GM21423 (cell line): ENCODE results near the gene SNX8.
A peak's percentile ranks its signal among the peaks of the same experiment; 100 is the strongest.
"Not testable (repeated sequence)": the region's sequence is repeated elsewhere in the genome, so short reads cannot be mapped to it uniquely, and the experiment has no call there.

Experiments used
- ATAC-seq: cut with Tn5 transposase; IDR thresholded peaks from one replicate; pipeline ENCODE4 v1.9.1; 2021; ENCODE audit warnings: mild to moderate bottlenecking, moderate library complexity; ENCODE audit not compliant: unreplicated experiment

SNX8 gene

DNA sequence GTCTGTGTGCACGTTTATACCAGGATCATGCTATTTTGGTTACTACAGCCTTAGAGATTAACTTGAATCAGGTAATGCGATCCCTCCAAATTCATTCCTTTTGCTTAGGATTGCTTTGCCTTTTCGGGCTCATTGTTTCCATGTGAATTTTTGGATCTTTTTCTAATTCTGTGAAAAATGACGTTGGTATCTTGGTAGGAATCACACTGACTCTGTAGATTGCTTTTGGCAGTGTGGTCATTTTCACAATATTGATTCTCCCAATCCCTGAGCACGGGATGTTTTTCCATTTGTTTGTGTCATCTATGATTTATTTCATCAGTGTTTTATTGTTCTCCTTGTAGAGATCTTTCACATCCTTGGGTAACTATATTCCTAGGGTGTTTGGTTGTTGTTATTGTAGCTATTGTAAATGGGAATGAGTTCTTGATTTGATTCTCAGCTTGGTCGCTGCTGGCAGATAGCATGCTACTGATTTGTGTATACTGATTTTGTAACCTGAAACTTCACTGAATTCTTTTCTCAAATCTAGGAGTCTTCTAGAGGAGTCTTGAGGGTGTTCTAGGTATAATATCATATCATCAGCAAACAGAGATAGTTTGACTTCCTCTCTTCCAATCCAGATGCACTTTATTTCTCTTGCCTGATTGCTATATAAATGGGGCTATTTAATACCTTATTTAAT lies 18.2 kb downstream of the SNX8 start:
- ATAC-seq: no peak

DNA sequence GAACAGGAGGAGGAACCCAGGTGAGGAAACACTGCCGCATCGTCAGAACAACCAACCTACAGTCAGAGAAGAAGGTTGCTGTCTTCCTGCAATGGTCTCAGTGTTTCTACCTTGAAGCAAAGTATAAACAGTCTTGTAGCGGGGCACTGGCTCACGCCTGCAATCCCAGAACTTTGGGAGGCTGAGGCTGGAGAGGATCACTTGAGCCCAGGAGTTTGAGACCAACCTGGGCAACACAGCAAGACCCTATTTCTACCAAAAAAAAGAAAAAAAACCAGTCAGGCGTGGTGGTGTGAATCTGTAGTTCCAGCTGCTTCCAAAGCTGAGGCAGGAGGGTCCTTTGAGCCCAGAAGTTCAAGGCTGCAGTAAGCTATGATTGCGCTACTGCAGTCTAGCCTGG lies 23.4 kb downstream of the SNX8 start:
- ATAC-seq: no peak

DNA sequence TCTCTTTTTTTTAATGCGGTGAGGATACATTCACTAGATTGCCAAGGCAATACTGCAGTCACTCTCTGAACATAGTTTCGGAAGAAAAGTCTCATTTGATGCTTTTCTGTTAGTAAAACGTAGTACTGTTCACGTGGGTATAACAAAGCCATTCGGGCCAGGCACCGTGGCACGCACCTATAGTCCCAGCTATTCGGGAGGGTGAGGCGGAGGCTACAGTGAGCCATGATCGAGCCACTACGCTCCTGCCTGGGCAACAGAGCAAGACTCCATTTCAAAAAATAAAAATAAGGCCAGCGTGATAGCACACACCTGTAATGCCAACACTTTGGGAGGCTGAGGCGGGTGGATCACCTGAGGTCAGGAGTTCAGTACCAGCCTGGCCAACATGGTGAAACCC lies 24.6 kb downstream of the SNX8 start:
- no peak for ATAC-seq

- ATAC-seq: no peak
Observed at GRCh38 chr7:2289111-2289586, 25.1 kb downstream of the SNX8 start.

GRCh38 chr7:2288503-2288902 lies 25.7 kb downstream of the SNX8 start:
- ATAC-seq: peak; percentile 86

GRCh38 chr7:2287745-2288144 lies 26.5 kb downstream of the SNX8 start:
- no peak for ATAC-seq

- ATAC-seq: no peak
Observed at GRCh38 chr7:2283074-2283473, 31.2 kb downstream of the SNX8 start.

DNA sequence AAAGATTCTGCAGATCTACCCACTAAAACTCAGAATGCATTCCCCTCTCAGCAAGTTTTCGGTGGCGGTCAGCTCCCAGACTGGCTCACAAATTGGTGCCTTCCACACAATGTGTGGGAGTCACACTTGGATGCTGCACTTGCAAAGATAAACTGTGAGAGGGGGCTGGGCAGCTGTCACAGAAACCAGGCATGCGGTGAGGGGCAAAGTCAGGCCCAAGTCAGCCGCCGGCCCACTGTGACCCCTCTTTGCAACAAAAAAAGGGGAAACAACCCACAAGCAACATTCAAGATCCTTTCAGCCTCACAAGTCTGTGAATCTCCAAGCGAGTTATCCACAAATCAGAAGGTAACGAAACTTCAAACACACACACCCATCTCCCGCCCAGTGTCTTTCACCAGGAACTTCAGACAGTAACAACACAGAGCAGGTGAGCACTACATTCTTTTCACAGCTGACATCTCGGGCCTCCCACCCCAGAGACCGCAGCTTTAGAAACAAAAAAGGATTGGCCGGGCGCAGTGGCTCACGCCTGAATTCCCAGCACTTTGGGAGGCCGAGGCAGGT lies 32.0 kb downstream of the SNX8 start:
- ATAC-seq: no peak

DNA sequence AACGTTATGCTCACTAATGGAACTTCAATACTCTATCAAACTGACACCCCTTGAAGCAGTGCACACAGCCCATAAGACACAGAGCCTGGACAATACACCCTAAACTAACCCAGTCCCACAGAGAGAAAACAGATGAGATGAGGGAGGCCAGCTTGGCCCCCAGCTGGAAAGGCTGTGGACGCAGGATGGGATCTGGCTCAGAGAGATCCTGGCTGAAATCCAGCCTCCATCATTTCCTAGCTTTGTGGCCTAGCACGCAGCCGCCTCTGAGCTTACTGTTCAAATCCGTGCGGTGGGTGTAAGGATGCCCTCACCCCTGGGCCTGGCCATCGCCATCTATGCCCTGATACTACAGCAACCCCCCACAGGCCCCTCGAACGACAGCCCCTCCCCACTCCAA lies 32.7 kb downstream of the SNX8 start:
- no peak for ATAC-seq

GRCh38 chr7:2280424-2280823 lies 33.8 kb downstream of the SNX8 start:
- no peak for ATAC-seq

DNA sequence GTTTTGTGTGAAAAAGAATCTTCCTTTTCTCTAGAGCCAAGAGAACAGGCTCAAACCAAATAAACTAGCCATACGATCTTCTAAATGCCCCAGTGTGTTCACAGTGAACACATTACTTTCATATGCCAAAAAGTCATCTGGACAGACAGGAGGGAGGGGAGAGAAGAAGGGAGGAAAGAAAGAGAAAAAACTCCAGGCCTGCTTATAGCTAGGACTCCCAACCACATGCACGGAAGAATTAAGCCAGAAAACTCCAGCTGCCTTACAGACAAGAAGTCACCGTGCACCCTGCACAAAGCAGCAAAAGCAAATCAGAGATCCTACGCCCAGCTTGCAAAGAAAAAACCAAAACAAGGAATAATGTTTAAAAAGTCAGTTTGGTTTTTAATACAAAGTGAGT lies 34.3 kb downstream of the SNX8 start:
- ATAC-seq: no peak

DNA sequence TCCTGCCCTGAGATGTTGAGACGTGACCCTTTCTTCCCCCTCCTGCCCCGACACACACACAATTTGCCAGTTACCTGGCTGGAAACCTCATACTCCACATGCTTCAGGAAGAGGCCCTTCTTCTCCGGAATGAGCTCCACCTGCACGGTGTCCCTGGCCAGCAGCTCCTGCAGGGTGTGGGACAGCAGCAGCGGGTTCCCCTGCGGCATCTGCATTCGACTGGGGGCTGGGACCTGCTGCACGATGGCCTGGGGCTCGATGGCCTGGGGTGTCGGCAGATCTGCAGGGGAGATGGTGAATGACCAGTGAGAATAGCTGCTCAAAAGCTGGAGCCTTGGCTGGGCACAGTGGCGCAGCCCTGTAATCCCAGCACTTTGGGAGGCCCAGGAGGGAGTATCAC lies 36.2 kb downstream of the SNX8 start:
- ATAC-seq: no peak

DNA sequence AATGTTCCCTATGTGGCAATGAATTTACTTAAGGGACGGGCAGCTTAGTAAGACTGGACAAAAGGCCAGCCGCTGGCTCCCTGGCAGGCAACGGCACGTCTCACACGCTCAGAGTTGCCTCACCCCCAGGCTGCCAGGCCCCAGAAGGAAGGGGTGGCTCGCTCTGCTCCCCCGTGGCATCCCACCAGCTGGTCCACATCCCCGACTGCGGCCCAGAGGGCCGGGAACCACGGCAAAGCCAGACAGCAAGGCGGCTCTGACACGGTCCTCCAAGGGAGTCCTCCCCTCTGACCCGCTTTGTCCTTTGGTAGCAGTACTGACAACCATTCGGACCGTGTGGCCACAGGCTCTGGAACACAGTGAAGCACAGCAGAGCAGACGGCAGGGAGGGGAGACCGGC lies 38.1 kb downstream of the SNX8 start:
- ATAC-seq: no peak

DNA sequence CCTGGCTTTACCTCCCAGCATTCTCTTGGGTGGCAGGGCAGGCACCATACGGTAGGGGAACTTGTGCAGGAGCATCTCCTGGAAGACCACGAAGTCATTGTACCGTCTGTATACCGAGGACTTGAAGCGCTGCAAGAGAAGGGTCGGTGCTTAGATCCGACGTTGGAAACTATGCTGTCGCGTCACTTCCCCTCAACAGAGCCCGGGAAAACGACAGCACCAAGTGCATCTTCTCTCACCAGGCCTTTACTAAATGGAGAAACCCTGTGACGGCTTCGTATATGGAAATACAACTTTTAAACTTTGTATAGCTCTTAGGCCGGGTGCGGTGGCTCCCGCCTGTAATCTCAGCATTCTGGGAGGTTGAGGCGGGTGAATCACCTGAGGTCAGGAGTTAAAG lies 39.1 kb downstream of the SNX8 start:
- ATAC-seq: no peak

- no peak for ATAC-seq
Observed at GRCh38 chr7:2274666-2275065, 39.6 kb downstream of the SNX8 start.

DNA sequence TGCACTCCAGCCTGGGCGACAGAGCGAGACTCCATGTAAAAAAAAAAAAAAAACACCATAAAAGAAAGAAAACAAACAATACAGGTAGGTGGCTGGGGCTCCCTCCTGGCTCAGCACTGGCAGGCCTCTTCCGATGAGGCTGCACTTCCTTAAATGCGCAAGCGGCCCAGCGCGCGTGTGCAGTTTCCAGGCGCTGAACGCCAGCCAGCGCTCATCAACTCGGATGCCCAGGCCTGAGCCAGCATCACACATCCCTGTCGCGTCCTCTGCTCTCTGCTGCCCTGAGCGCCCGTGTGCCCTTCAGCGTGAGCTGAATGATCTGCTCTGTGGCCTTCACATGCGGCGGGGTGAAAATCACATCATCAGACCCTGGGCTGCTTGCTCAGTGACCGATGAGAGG lies 40.4 kb downstream of the SNX8 start:
- ATAC-seq: no peak

DNA sequence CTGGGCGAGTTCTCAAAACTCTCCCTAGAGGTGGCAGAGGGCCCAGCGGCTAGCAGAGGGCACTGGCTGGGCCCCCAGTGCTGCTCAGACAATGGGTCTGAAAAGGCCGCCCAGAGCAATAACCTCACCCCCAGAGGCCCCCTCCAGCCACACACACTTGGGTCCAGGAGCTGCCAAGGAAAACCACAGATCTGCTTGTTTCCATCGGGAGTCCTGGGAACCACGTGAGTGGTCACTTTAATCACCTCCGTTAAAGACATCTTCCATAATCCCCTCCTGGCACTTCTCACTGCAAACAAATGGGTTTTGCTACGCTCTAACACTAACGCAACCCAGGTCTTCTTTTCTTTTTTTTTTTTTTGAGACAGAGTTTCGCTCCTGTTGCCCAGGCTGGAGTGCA lies 42.2 kb downstream of the SNX8 start:
- no peak for ATAC-seq

GRCh38 chr7:2271273-2272026 lies 42.8 kb downstream of the SNX8 start:
- no peak for ATAC-seq

GRCh38 chr7:2270495-2270894 lies 43.7 kb downstream of the SNX8 start:
- no peak for ATAC-seq

- no peak for ATAC-seq
Observed at GRCh38 chr7:2269991-2270460, 44.2 kb downstream of the SNX8 start.

GRCh38 chr7:2269089-2269990 lies 44.9 kb downstream of the SNX8 start:
- not testable (repeated sequence) for ATAC-seq
